Retinal pigment epithelial cell (primary cell): ENCODE results near the gene TMEM18.
A peak's percentile ranks its signal among the peaks of the same experiment; 100 is the strongest.

ENCODE experiments used
- DNase-seq: peaks from one replicate; pipeline ENCODE4 v3.0.0-alpha.2; 2010; ENCODE audit warnings: low read depth
- H3K4me3 ChIP-seq: 2 replicates; pipeline ENCODE4 v1.5.1; 2011; ENCODE audit warnings: mild to moderate bottlenecking, low read length, control low read depth, moderate library complexity
- TF ChIP-seq, protein P1 (sequence below): conservative IDR thresholded peaks from 2 replicates; pipeline ENCODE4 v1.5.1; 2011; ENCODE audit warnings: low read depth, low read length, control low read depth, inconsistent platforms

Gene TMEM18

GRCh38 chr2:677959-678550 lies 849 bp upstream of the TMEM18 start:
- no peak for DNase-seq

DNA sequence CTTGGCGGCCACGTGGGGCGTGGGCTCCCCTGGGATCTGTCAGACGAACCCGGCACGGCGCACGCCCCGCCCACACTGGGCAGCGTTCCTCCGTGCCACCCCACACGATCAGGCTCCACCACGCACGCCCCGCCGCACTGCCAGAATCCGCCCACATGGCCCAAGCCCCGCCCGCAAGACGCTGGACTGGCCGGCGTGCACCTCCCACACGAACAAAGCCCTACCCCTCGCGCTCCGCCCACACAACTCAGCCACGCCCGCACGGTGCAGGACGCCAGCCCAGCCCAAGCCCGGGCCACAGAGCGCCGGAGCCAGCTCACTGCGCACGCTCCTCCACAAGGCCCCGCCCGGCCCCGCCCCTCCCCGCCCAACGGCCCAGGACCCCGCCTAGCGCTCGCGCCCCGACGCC lies 555 bp downstream of the TMEM18 start:
- TF ChIP-seq, protein P1, sequence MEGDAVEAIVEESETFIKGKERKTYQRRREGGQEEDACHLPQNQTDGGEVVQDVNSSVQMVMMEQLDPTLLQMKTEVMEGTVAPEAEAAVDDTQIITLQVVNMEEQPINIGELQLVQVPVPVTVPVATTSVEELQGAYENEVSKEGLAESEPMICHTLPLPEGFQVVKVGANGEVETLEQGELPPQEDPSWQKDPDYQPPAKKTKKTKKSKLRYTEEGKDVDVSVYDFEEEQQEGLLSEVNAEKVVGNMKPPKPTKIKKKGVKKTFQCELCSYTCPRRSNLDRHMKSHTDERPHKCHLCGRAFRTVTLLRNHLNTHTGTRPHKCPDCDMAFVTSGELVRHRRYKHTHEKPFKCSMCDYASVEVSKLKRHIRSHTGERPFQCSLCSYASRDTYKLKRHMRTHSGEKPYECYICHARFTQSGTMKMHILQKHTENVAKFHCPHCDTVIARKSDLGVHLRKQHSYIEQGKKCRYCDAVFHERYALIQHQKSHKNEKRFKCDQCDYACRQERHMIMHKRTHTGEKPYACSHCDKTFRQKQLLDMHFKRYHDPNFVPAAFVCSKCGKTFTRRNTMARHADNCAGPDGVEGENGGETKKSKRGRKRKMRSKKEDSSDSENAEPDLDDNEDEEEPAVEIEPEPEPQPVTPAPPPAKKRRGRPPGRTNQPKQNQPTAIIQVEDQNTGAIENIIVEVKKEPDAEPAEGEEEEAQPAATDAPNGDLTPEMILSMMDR: no peak
- DNase-seq: peak; percentile 91
- H3K4me3 ChIP-seq: peak overlapping the region; percentile 75

More at GRCh38 chr2:677959-678550, 849 bp upstream of the TMEM18 start:
- H3K4me3 ChIP-seq: peak overlapping the region; percentile 78
- TF ChIP-seq, protein P1: no peak

GRCh38 chr2:675982-676646 lies 1.1 kb downstream of the TMEM18 start:
- peak overlapping the region; percentile 75 for H3K4me3 ChIP-seq
- DNase-seq: peak; percentile 65
- TF ChIP-seq, protein P1: peak; percentile 46

DNA sequence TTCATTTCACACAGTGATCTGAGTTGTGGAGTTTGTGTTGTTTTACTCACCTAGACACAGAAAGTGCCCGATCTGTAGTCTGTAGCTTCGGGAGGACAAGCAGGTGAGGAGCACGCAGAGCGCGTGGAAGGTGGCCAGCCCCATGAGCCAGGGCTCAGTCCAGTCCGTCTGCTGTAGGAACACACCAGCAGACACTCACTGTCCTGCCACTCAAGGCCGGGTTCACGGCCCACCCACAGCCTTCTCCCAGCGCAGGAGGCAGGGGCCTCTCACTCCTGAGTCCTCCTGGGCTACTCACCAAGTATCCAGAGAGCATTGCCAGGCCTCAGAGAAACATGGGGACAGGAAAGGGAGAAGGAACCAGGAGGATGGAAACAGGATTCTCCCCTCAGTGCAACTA lies 1.7 kb downstream of the TMEM18 start:
- TF ChIP-seq, protein P1: no peak
- H3K4me3 ChIP-seq: peak overlapping the region; percentile 75

DNA sequence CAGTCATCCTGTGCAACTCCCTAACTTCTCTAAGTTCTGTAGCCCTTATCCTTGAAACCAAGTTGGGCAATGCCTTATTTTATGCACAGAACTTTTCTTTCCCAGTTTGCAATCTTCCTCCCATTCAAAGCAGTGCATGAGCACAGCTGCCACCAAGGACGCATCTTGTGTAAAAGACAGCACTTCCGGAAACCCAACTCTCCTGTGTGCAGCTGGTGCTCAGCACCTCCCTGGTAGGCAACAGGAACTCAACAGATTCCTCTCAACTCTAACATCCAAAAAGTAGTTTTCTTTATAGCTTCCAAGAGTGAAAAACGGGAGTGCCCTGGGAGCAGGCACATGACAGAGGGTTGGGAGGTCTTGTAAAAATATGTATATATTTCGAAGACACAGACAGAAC lies 2.2 kb downstream of the TMEM18 start:
- no peak overlapping the region for H3K4me3 ChIP-seq
- DNase-seq: no peak
- TF ChIP-seq, protein P1: no peak

More for the DNA sequence above, 1.7 kb downstream of the TMEM18 start:
- no peak for DNase-seq

GRCh38 chr2:674321-674985 lies 2.8 kb downstream of the TMEM18 start:
- TF ChIP-seq, protein P1: no peak

More at GRCh38 chr2:674321-674985, 2.8 kb downstream of the TMEM18 start:
- no peak for DNase-seq
- no peak overlapping the region for H3K4me3 ChIP-seq
